Mammary epithelial cell (primary cell): ENCODE measurements around the gene GRID2.

Experiments
- EZH2 ChIP-seq: IDR thresholded peaks from 2 replicates; pipeline ENCODE4 v1.6.1; 2012; ENCODE audit warnings: low read length, inconsistent platforms, borderline replicate concordance
- TF ChIP-seq, protein P1 (sequence below), 2 donors: IDR thresholded peaks in 1 of 2; conservative IDR thresholded peaks in 1 of 2; 2 replicates each; pipeline ENCODE4 v1.5.1; 2011 to 2012; ENCODE audit warnings: inconsistent platforms in 2 of 2, low read length in 2 of 2, mild to moderate bottlenecking in 2 of 2, control low read depth in 1 of 2, low read depth in 1 of 2; ENCODE audit not compliant: insufficient read depth in 1 of 2; ENCODE audit errors: extremely low read depth in 1 of 2

DNA sequence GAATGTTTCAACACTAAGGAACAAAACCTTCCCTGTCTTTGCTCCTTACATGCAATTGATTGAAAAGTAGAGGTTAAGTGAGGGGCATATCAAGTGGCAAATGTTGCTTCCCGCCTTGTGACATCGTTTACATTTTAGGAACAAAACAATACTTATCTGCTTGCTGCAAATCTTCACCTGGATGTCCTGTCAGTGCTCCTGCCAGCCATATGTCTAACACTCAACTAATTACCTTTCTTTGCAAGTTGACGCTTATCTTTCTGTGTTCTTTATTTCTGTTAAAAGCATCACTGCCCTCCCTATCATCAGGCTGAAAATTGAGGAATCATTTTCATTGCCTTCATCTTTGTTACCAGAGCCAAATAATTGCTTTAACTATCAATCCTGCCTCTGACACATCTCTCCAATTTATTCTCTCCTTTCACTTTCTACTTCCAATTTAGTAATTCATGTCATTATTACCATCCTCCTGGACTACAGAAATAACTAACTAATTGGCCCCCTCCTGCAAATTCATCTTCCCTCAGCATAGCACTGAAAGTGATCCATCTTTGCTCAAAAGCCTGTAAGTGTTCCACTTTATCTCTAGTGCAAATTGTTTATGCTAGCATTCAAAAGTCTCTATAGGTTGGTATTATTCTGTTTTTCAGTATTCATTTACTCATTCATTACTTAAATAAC, 1226.1 kb downstream of the GRID2 start:
- TF ChIP-seq, protein P1, sequence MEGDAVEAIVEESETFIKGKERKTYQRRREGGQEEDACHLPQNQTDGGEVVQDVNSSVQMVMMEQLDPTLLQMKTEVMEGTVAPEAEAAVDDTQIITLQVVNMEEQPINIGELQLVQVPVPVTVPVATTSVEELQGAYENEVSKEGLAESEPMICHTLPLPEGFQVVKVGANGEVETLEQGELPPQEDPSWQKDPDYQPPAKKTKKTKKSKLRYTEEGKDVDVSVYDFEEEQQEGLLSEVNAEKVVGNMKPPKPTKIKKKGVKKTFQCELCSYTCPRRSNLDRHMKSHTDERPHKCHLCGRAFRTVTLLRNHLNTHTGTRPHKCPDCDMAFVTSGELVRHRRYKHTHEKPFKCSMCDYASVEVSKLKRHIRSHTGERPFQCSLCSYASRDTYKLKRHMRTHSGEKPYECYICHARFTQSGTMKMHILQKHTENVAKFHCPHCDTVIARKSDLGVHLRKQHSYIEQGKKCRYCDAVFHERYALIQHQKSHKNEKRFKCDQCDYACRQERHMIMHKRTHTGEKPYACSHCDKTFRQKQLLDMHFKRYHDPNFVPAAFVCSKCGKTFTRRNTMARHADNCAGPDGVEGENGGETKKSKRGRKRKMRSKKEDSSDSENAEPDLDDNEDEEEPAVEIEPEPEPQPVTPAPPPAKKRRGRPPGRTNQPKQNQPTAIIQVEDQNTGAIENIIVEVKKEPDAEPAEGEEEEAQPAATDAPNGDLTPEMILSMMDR (conservative IDR thresholded peaks at IDR 0.05 in 1 of 2, IDR thresholded peaks at IDR 0.05 in 1 of 2; ENCODE audit: extremely low read depth in 1 of 2, insufficient read depth in 1 of 2, low read depth in 1 of 2, low read length in 2 of 2), result no peak
- TF ChIP-seq EZH2, result no peak
